HG02798 (cell line): ENCODE results near the gene PHF13.
"Not testable (repeated sequence)": the region's sequence is repeated elsewhere in the genome, so short reads cannot be mapped to it uniquely, and the experiment has no call there.

Experiments used
- ATAC-seq: cut with Tn5 transposase; IDR thresholded peaks from one replicate; pipeline ENCODE4 v1.9.1; 2021; ENCODE audit warnings: mild to moderate bottlenecking; ENCODE audit not compliant: unreplicated experiment, poor library complexity

PHF13 gene

GRCh38 chr1:6653436-6654290 is 40.1 kb downstream of the PHF13 start:
- ATAC-seq = no peak

GRCh38 chr1:6657138-6657537 is 43.6 kb downstream of the PHF13 start:
- ATAC-seq = no peak

- no peak for ATAC-seq
Measured at GRCh38 chr1:6658359-6659060, 45.0 kb downstream of the PHF13 start.

- ATAC-seq = no peak
Measured at GRCh38 chr1:6660415-6661049, 47.0 kb downstream of the PHF13 start.

- not testable (repeated sequence) for ATAC-seq
Measured at GRCh38 chr1:6662468-6662867, 48.9 kb downstream of the PHF13 start.

- ATAC-seq = no peak
Measured at GRCh38 chr1:6666696-6667095, 53.2 kb downstream of the PHF13 start.

GRCh38 chr1:6667139-6667538 is 53.6 kb downstream of the PHF13 start:
- no peak for ATAC-seq

- no peak for ATAC-seq
Measured at GRCh38 chr1:6668503-6668902, 55.0 kb downstream of the PHF13 start.

GRCh38 chr1:6672558-6672957 is 59.0 kb downstream of the PHF13 start:
- no peak for ATAC-seq
